SU-DHL-6 (cell line): ENCODE results near the gene KCNMB2.

Source experiments
- EZH2phosphoT487 ChIP-seq: fragments of 200-600 bp; sonication (generic), shearing (Covaris generic); conservative IDR thresholded peaks from 2 replicates; pipeline ENCODE4 v1.6.1; 2018; ENCODE audit warnings: mild to moderate bottlenecking, antibody characterized with exemption, low read length, moderate library complexity, mixed read lengths
- TF ChIP-seq, protein P1 (sequence below): fragments of 200-600 bp; sonication (generic); IDR thresholded peaks from one replicate; pipeline ENCODE4 v1.5.1; 2017; ENCODE audit warnings: antibody characterized with exemption, mild to moderate bottlenecking, low read length, moderate library complexity; ENCODE audit not compliant: insufficient read depth, poor library complexity, severe bottlenecking

- TF ChIP-seq, protein P1, sequence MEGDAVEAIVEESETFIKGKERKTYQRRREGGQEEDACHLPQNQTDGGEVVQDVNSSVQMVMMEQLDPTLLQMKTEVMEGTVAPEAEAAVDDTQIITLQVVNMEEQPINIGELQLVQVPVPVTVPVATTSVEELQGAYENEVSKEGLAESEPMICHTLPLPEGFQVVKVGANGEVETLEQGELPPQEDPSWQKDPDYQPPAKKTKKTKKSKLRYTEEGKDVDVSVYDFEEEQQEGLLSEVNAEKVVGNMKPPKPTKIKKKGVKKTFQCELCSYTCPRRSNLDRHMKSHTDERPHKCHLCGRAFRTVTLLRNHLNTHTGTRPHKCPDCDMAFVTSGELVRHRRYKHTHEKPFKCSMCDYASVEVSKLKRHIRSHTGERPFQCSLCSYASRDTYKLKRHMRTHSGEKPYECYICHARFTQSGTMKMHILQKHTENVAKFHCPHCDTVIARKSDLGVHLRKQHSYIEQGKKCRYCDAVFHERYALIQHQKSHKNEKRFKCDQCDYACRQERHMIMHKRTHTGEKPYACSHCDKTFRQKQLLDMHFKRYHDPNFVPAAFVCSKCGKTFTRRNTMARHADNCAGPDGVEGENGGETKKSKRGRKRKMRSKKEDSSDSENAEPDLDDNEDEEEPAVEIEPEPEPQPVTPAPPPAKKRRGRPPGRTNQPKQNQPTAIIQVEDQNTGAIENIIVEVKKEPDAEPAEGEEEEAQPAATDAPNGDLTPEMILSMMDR: no peak
- no peak for TF ChIP-seq EZH2phosphoT487
Measured at GRCh38 chr3:178794711-178795110, 258.5 kb downstream of the KCNMB2 start.
